Tibial nerve (tissue), 4 donors: ENCODE data around the gene SMAD3. TPM values are rescaled to one million over a fixed set of nuclear protein-coding genes. Genes with fewer than 3 reads are reported as not detected.
A peak's percentile ranks its signal among the peaks of the same experiment; 100 is the strongest.

Experiments used
- DNase-seq, 2 donors: peaks; one replicate each; pipeline ENCODE4 v3.0.0-alpha.2; 2019; ENCODE audit warnings: low spot score in 2 of 2
- H3K27ac ChIP-seq, 4 donors: fragments of 200-600 bp; sonication (generic) in 3 of 4; one replicate each; pipeline ENCODE4 v1.5.1; 2017 to 2019; ENCODE audit warnings: mild to moderate bottlenecking in 1 of 4
- H3K27me3 ChIP-seq, 2 donors: fragments of 200-600 bp; sonication (generic) in 1 of 2; one replicate each; pipeline versions ENCODE4 v1.5.1 to v1.6.0; 2017 to 2019
- H3K36me3 ChIP-seq, 3 donors: fragments of 200-600 bp; sonication (generic); one replicate each; pipeline ENCODE4 v1.5.1; 2018 to 2019
- H3K4me1 ChIP-seq, 4 donors: fragments of 200-600 bp; sonication (generic) in 3 of 4; one replicate each; pipeline ENCODE4 v1.5.1; 2017 to 2019
- H3K4me3 ChIP-seq, 4 donors: fragments of 200-600 bp; sonication (generic) in 3 of 4; one replicate each; pipeline ENCODE4 v1.5.1; 2017 to 2019; ENCODE audit warnings: mild to moderate bottlenecking in 1 of 4, moderate library complexity in 1 of 4
- H3K9me3 ChIP-seq, 4 donors: fragments of 200-600 bp; sonication (generic) in 3 of 4; one replicate each; pipeline ENCODE4 v1.5.1; 2017 to 2019
- CTCF ChIP-seq, 5 experiments: fragments of 200-600 bp in 3 of 5; fragments of 450-650 bp in 2 of 5; sonication (generic) in 3 of 5; IDR thresholded peaks; one replicate each; pipeline ENCODE4 v1.5.1; 2016 to 2019; ENCODE audit warnings: antibody characterized with exemption in 5 of 5, mild to moderate bottlenecking in 3 of 5, moderate library complexity in 2 of 5
- EP300 ChIP-seq, 2 donors: sonication (generic); formaldehyde crosslinking; IDR thresholded peaks; one replicate each; pipeline ENCODE4 v1.6.1; 2017; ENCODE audit warnings: antibody characterized with exemption in 2 of 2, mild to moderate bottlenecking in 1 of 2
- POLR2A ChIP-seq, 2 donors: fragments of 450-650 bp; IDR thresholded peaks; one replicate each; pipeline ENCODE4 v1.6.1; 2017; ENCODE audit warnings: antibody characterized with exemption in 2 of 2, mild to moderate bottlenecking in 2 of 2, moderate library complexity in 2 of 2
- WGBS, 2 donors: methylation state at CpG; one replicate each; pipeline ENCODE4 v1.1.5; 2018; 5-methylcytosine and 5-hydroxymethylcytosine counted together
- total RNA-seq, 4 donors: library from RNA; depleted of rRNA; stranded (reverse); fragments of >200 nt; gene quantifications; one replicate each; pipeline ENCODE4 v1.1.0, GENCODE V29; 2016

Gene SMAD3
- total RNA-seq, 4 donors from 2014 or later: 36.3 to 68.6 (median 44.1) TPM

- DNase-seq: no peak
- no peaks in the 10 kb centered on the region for H3K9me3 ChIP-seq
- H3K36me3 ChIP-seq: no peaks in the 10 kb centered on the region
- TF ChIP-seq POLR2A (IDR thresholded peaks at IDR 0.05): no peak
- no peak for TF ChIP-seq EP300 (IDR thresholded peaks at IDR 0.05)
- no peak for TF ChIP-seq CTCF (IDR thresholded peaks at IDR 0.05)
- H3K4me3 ChIP-seq: no peak overlapping the region
- WGBS, 2 donors: 79 to 83% methylated on average over 13 of the region's 13 CpGs
- H3K27ac ChIP-seq: peak overlapping the region in 1 of 4 donors; percentile 15
- no peaks in the 10 kb centered on the region for H3K27me3 ChIP-seq
- peaks cover 0 to 82% (median 51%) of the 10 kb centered on the region in 4 donors for H3K4me1 ChIP-seq
Observed at GRCh38 chr15:67076147-67076843, 10.9 kb downstream of the SMAD3 start.

- Histone ChIP-seq H3K4me3 (no peak overlapping the region), H3K27me3 (no peaks in the 10 kb centered on the region), H3K4me1 (peaks cover 0 to 92% (median 61%) of the 10 kb centered on the region in 4 donors), H3K9me3 (no peaks in the 10 kb centered on the region), H3K36me3 (no peaks in the 10 kb centered on the region), H3K27ac (peak overlapping the region in 1 of 4 donors; percentile 20)
- WGBS, 2 donors: 63 to 77% methylated on average over 6 of the region's 6 CpGs
- TF ChIP-seq POLR2A (IDR thresholded peaks at IDR 0.05) (no peak), EP300 (IDR thresholded peaks at IDR 0.05) (no peak), CTCF (IDR thresholded peaks at IDR 0.05) (no peak)
- no peak for DNase-seq
Observed at GRCh38 chr15:67077641-67078215, 12.3 kb downstream of the SMAD3 start.

- Histone ChIP-seq H3K9me3 (no peaks in the 10 kb centered on the region), H3K36me3 (no peaks in the 10 kb centered on the region), H3K4me1 (peaks cover 0 to 91% (median 57%) of the 10 kb centered on the region in 4 donors), H3K4me3 (no peak overlapping the region), H3K27ac (no peak overlapping the region), H3K27me3 (no peaks in the 10 kb centered on the region)
- no peak for TF ChIP-seq POLR2A (IDR thresholded peaks at IDR 0.05)
- no peak for TF ChIP-seq EP300 (IDR thresholded peaks at IDR 0.05)
- no peak for TF ChIP-seq CTCF (IDR thresholded peaks at IDR 0.05)
- DNase-seq: no peak
- 76 to 92% methylated on average over 3 of the region's 3 CpGs for WGBS, 2 donors
Observed at GRCh38 chr15:67079361-67079760, 14.0 kb downstream of the SMAD3 start.

DNA sequence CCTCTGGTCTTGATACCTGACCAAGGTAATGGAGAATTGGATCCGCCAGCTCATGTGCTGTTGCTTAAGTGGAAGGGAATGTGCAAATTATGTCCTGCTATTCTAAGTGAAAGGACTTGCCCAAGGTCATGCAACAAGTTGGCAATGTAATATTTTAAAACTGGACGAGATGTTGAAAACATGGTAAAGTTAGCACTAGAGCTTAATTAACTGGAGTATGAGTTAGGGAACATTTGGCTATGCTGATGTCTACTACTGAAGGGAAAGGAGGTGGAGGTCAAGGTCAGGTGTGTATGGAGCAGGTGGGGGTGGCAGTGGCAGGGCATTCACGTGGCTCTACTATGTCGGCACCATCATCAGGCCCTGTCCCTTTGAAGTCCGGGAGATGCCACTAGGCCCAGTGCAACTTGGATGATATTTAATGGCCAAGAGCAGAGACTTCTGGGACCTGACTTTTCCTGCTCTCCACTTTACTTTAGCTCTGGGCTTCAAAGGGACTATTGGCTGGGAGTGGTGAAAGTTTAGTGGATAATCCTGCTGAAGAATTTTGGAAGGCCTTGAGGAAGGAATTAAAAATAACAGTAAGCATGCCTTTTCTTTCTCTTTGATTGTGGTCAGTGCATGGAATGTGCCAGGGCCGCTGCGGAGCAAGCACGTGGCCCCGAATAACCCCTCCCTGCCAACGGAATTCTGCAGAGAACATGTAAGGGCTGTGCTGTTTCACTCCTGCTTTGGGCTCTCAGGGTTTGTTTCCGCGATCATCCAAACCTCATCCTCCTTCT is 14.9 kb downstream of the SMAD3 start:
- peak in 1 of 2 donors; percentile 57 for DNase-seq
- 33 to 40% methylated on average over 12 of the region's 12 CpGs for WGBS, 2 donors
- Histone ChIP-seq H3K27ac (peak overlapping the region in 3 of 4 donors; percentile 54 to 76 (median 76)), H3K36me3 (no peaks in the 10 kb centered on the region), H3K9me3 (no peaks in the 10 kb centered on the region), H3K27me3 (no peaks in the 10 kb centered on the region), H3K4me3 (no peak overlapping the region), H3K4me1 (peaks cover 0 to 92% (median 60%) of the 10 kb centered on the region in 4 donors)
- no peak for TF ChIP-seq POLR2A (IDR thresholded peaks at IDR 0.05)
- peak in 1 of 2 donors; percentile 58 for TF ChIP-seq EP300 (IDR thresholded peaks at IDR 0.05)

DNA sequence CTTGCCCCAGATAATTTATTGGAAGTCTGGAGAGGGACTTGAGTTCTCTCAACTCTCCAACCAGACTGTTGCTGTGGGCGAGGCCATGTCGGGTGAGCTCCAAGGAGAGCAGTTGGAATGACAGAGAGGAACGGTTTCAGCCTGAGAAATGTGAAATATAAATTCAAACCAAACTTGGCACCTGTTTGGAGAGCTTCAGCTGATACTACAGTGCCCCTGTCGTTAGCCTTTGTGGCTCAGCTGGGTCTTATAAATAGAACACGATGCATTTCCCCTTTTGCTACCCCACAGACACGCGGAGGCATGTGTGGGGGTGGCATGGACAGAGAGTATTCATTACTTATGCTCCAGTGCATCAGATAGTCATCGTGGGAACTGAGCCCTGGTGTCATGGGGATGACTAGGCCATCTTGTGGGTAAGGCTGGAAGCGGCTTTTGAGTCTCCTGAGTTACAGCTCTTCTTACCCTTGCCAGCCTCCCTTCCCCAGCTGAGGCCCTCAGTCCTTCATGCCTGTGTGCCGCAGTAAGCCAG is 15.6 kb downstream of the SMAD3 start:
- H3K4me1 ChIP-seq: peaks cover 0 to 91% (median 64%) of the 10 kb centered on the region in 4 donors
- 19 to 24% methylated on average over 10 of the region's 10 CpGs for WGBS, 2 donors
- no peaks in the 10 kb centered on the region for H3K27me3 ChIP-seq
- peak in 1 of 2 donors; percentile 55 for DNase-seq
- no peak overlapping the region for H3K4me3 ChIP-seq
- H3K27ac ChIP-seq: peak overlapping the region; percentile 11 to 76 (median 65)
- TF ChIP-seq POLR2A (IDR thresholded peaks at IDR 0.05) (no peak), EP300 (IDR thresholded peaks at IDR 0.05) (no peak), CTCF (IDR thresholded peaks at IDR 0.05) (peak in 1 of 5 experiments; percentile 13)
- no peaks in the 10 kb centered on the region for H3K9me3 ChIP-seq
- no peaks in the 10 kb centered on the region for H3K36me3 ChIP-seq
